GM23248 (cell line): ENCODE data around the gene UBASH3B.

Source experiments
- EZH2 ChIP-seq: fragments of 200-600 bp; sonication (generic); IDR thresholded peaks from 2 replicates; pipeline ENCODE4 v1.6.1; 2018; ENCODE audit warnings: antibody characterized with exemption, mild to moderate bottlenecking; ENCODE audit not compliant: insufficient read depth, poor library complexity, severe bottlenecking
- EZH2phosphoT487 ChIP-seq: fragments of 200-600 bp; sonication (generic); IDR thresholded peaks from 2 replicates; pipeline ENCODE4 v1.6.1; 2018; ENCODE audit warnings: antibody characterized with exemption, moderate library complexity, mild to moderate bottlenecking, low read depth; ENCODE audit not compliant: insufficient read depth

GRCh38 chr11:122809866-122810265 lies 154.3 kb downstream of the UBASH3B start:
- TF ChIP-seq EZH2phosphoT487, result no peak
- no peak for TF ChIP-seq EZH2
